ENCODE measurements around the gene MYLK2. TPM values are rescaled to one million over a fixed set of nuclear protein-coding genes. Genes with fewer than 3 reads are reported as not detected.

The MYLK2 gene
- total RNA-seq, 1 experiment from 2014 or later: 0.74 TPM

DNA sequence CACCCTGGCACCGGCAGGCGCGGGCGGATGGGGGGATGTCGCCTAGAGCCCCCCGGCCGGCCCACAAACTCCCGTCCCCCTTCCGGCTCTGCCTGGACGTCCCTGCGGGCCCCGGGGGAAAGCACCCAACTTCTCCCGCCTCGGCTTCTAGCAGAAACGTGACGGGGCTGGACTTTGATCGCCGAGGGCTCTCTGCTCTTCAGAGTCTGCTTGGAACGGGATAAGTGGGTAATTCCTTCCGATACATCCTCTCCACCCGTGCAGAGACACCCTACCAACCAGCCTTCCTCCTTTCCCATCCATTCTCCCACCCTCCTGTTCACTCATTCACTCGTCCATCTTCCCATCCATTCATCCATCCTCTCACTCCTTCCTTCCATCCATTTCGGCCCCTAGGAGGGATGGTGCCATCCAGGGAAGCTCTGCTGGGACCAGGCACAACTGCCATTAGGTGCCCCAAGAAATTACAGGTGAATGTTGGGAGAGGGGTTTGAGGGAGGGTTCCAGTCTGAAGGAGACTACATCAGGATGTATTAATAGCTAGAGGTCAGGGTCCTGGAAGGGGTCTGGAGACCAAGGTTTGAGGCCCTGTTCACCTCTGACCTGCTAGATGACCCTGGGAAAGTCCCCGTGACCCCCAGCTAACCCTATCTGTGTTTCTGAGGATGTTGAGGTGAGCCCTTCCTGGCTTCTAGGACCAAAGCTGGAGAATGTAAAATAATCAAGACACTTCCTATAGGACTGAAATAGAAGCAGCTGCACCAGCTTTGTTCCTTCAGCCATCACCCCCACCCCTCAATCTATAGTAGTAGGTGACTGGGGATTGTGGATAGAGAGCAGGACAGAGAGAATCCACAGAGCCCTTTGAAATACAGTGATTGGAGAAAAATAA is 51.8 kb downstream of the MYLK2 start:
- TF ChIP-seq, protein P1, sequence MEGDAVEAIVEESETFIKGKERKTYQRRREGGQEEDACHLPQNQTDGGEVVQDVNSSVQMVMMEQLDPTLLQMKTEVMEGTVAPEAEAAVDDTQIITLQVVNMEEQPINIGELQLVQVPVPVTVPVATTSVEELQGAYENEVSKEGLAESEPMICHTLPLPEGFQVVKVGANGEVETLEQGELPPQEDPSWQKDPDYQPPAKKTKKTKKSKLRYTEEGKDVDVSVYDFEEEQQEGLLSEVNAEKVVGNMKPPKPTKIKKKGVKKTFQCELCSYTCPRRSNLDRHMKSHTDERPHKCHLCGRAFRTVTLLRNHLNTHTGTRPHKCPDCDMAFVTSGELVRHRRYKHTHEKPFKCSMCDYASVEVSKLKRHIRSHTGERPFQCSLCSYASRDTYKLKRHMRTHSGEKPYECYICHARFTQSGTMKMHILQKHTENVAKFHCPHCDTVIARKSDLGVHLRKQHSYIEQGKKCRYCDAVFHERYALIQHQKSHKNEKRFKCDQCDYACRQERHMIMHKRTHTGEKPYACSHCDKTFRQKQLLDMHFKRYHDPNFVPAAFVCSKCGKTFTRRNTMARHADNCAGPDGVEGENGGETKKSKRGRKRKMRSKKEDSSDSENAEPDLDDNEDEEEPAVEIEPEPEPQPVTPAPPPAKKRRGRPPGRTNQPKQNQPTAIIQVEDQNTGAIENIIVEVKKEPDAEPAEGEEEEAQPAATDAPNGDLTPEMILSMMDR (conservative IDR thresholded peaks at IDR 0.05): no peak
- no peak overlapping the region for H3K27ac ChIP-seq (ENCODE audit: insufficient read length, low read depth, low read length)
- peaks cover 68% of the 10 kb centered on the region for H3K27me3 Mint-ChIP-seq (ENCODE audit: low read depth)

More for the DNA sequence above, 51.8 kb downstream of the MYLK2 start:
- no peak for DNase-seq
- Histone ChIP-seq H2AFZ (ENCODE audit: low read length) (no peak overlapping the region), H4K5ac (ENCODE audit: insufficient read length, low read depth, low read length) (no peak overlapping the region), H2BK20ac (ENCODE audit: low read depth, low read length, poor library complexity, severe bottlenecking) (no peak overlapping the region), H3K4me1 (ENCODE audit: insufficient read depth, low read length) (no peaks in the 10 kb centered on the region), H4K8ac (replicated peaks; ENCODE audit: insufficient read length, low read depth, low read length) (no peak overlapping the region), H3K9me3 (ENCODE audit: control insufficient read depth, low read depth, low read length) (no peaks in the 10 kb centered on the region), H3K23me2 (ENCODE audit: insufficient read length, low read depth, low read length, poor library complexity, severe bottlenecking) (peaks cover 12% of the 10 kb centered on the region), H3K79me1 (ENCODE audit: insufficient read depth, low read depth, low read length, poor library complexity, severe bottlenecking) (no peaks in the 10 kb centered on the region), H3K23ac (ENCODE audit: insufficient read length, low read depth, low read length) (no peak overlapping the region), H3K9ac (ENCODE audit: extremely low read depth, insufficient read length, low read length) (peak overlapping the region; percentile 8), H2BK15ac (ENCODE audit: low read depth, low read length) (no peak overlapping the region), H3K4me2 (ENCODE audit: insufficient read depth, insufficient read length, low read length) (peak overlapping the region; percentile 51), H4K91ac (ENCODE audit: insufficient read length, low read depth, low read length) (no peak overlapping the region), H3K18ac (ENCODE audit: insufficient read length, low read depth, low read length) (no peak overlapping the region), H3K27me3 (ENCODE audit: insufficient read depth, low read length) (peaks cover 16% of the 10 kb centered on the region; the same call in 1 of the 2 replicates), H3K56ac (ENCODE audit: insufficient read length, low read depth, low read length) (no peak overlapping the region), H2BK5ac (ENCODE audit: insufficient read length, low read length) (no peak overlapping the region), H3K4ac (ENCODE audit: low read depth, low read length) (no peak overlapping the region), H2BK120ac (ENCODE audit: low read depth, low read length, poor library complexity, severe bottlenecking) (no peak overlapping the region), H3K79me2 (ENCODE audit: insufficient read depth, low read length) (no peaks in the 10 kb centered on the region), H3K14ac (ENCODE audit: insufficient read depth, low read length) (no peak overlapping the region), H2BK12ac (ENCODE audit: insufficient read length, low read depth, low read length) (no peak overlapping the region), H3T11ph (ENCODE audit: low read length) (no peak overlapping the region), H2AK5ac (ENCODE audit: insufficient read length, low read length) (no peak overlapping the region), H4K20me1 (ENCODE audit: control insufficient read depth, insufficient read depth, insufficient read length) (no peaks in the 10 kb centered on the region)
- WGBS (ENCODE audit: extremely low coverage, insufficient read length, low lambda C conversion rate): 100% methylated on average over 1 of the region's 24 CpGs
- Mint-ChIP-seq H3K4me3 (peak overlapping the region; percentile 69 to 82), H3K27ac (no peak overlapping the region), H3K4me1 (peaks cover 11 to 23% of the 10 kb centered on the region in 2 experiments), H3K36me3 (ENCODE audit: insufficient read depth in 1 of 3, low read depth in 3 of 3) (no peaks in the 10 kb centered on the region), H3K9me3 (no peaks in the 10 kb centered on the region)

Measured in H9 (cell line).